Limb (tissue), 2 donors: Measurements from ENCODE around the gene ST8SIA5.

Source experiments
- DNase-seq, 2 donors: peaks; one replicate each; pipeline ENCODE4 v3.0.0-alpha.2; 2016; ENCODE audit errors: extremely low spot score in 2 of 2

ST8SIA5 gene

DNA sequence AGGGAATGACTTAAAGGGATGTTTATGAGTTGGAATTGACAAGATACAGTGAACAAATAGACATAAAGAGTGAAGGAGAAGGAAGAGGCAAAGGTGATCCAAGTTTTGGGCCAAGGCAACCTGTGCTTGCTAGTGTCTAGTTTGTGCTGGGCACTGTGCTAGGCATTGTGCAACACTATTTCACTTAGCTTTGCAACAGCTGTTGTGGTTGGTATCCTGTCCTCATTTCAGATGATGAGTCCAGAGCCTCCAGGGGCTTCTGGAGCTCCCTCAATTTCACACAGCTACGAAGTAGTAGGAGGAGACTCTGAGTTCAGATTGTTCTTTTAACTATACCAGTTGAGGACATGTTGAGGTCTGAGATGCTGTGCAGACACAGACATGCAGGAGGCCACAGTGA lies 81.7 kb downstream of the ST8SIA5 start:
- no peak for DNase-seq

DNA sequence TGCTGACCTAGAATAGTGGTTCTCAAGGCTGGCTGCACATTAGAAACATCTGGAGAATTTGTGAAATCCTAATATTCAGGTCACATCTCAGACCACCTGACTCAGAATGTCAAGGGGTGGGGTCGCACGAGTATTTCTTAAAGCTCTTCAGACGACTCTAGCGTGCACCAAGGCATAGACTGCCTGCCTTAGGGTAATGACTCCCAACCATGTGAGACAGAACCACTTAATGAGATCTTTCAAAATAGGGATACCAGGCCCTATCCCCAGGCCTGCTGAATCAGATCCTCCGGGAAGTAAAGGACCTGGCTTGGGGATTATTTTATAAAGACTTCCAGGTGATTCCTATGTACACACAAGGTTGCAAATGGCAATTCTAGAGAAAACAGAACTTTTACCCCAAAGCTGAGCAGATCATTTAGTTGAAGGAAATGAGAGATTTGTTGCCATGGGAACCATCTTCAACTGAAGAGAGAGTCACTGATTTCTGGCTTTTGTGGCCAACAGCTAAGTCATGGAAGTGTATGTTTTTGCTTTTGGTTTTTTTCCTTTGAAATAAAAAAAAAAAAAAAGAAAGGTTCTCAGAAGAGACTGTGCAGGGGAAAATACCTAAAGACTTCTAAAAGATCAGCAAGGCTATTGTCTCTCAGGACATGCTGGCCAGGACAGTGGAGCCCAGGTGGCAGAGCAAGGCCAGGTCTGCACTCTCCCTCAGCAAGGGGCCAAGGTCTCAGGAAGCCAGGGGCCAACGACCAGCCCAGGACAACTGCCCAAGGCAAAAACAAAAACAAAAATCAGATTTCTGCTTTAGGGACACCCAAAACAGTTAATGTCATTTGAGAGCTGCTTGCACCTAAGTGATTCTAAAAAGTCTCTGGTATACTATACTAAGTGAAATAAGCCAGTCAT lies 84.5 kb downstream of the ST8SIA5 start:
- no peak for DNase-seq

- DNase-seq, result no peak
Measured at GRCh38 chr18:46668694-46669093, 88.2 kb downstream of the ST8SIA5 start.

GRCh38 chr18:46668135-46668534 lies 88.7 kb downstream of the ST8SIA5 start:
- DNase-seq, result no peak

GRCh38 chr18:46663539-46663938 lies 93.3 kb downstream of the ST8SIA5 start:
- no peak for DNase-seq

GRCh38 chr18:46660957-46661749 lies 95.7 kb downstream of the ST8SIA5 start:
- peak; percentile 5 to 54 for DNase-seq

DNA sequence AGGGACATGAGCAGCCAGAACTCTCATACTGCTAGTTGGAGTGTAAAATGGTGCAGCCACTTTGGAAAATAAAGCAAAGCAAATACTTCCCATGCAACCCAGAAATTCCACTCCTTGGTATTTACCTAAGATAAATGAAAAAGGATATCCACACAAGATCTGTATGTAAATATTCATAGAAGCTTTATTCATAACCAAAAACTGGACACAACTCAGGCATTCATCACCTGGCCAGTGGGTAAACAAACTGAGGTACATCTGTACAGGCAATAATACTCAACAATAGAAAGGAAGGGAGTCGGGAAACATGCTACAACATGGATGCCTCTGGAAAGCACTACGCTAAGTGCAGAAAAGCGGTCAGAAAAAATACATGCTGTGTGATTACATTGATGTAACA lies 97.4 kb downstream of the ST8SIA5 start:
- no peak for DNase-seq

DNA sequence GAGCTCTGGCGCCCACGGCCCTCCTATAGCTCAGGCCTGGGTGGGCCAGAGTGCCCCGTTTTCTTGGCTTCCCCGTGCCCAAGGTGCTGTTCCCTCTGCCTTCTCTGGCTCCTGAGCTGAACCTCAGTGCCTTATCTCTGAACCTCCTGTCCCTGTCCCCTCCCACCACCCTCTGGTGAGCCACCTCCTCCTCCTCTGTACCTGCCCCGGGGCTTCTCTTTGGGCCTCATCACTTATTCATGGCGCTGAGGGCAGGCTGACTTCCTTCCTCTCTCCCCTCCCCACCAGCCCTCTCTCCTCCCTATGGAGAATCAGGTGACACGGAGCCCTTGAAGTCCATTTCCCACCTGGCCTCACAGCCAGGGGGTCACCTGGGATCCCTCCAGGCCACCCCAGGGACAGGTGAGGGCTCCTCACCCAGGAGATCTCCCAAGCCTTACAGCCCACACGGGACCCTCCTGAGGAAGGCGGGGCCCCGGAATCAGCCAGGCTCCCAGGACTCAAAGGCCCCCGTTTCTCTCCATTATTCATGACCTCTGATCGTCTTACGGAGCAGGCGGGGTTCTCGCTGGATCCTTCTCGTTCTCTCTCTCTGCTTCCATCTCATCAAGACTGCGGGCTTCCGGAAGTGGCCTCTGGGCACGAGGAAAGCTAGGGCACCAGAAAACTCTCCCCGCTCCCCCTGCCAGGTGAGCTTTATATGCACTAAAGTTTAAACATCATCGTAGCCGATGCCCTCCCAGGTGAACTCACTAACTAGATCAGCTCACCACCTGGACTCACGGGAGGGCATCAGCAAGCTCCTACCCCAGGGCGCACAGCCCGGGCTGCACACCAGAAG lies 99.5 kb downstream of the ST8SIA5 start, which contains the start of gene LOXHD1:
LOXHD1 (minus strand) TSS at position 106 of the 841 bp plus-strand sequence. CDS start 187 bp downstream, outside the sequence.
- no peak for DNase-seq

GRCh38 chr18:46656326-46657114 lies 100.3 kb downstream of the ST8SIA5 start:
- DNase-seq, result no peak

DNA sequence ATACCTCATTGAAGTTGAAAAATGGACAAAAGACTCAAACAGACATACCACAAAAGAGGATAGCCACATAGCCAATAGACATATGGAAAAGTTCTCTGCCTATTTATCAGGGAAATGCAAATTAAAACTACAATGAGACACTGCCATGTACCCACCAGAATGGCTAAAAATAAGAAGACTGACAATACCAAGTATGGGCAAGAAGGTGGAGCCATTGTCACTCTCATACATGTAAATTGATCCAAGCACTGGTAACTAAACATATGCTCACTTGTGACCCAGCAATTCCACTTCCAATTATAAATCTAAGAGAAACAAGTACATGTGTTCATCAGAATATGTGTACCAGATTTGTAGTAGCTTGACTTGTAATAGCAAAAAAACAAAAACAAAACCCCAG lies 104.5 kb downstream of the ST8SIA5 start:
- DNase-seq, result no peak

GRCh38 chr18:46650681-46651080 lies 106.2 kb downstream of the ST8SIA5 start:
- no peak for DNase-seq

- no peak for DNase-seq
Measured at GRCh38 chr18:46649071-46649862, 107.6 kb downstream of the ST8SIA5 start.

DNA sequence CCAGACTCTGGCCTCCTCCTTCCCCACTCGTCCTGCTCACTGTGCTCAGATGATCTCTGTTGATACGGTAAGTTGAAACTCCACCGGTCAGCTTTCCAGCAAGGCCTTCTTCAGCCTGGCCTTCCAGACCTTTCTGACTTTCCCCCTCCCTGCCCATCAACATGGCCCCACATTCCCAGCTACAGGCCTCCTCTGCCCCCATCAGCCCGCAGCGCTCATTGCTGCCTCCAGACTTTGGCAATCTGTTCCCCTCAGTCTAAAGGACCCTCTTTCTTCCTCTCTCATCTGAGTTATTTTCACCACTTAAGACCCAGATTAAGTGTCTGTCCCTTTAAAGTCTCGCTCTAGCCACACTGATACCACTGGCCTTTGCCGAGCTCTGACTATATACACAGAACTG lies 110.4 kb downstream of the ST8SIA5 start:
- DNase-seq, result no peak

- no peak for DNase-seq
Measured at GRCh38 chr18:46642561-46642960, 114.3 kb downstream of the ST8SIA5 start.

DNA sequence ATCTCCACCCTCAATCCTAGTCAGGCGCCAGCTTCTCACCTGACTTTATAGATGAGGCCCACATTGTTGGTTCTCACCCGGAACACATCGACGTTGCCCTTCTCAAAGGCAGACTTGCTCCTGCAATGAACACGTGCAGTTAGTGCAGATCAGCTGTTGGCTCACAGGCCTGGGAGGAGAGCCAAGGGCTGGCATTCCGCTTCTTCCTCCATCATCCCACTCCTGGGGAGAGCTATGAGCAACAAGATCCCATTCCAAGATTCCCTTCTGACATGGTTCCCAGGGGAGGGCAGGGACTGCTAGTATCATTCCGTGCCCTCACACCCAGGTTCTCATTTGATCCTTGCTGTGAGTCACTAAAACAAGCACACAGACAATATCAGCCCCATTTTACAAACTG lies 114.9 kb downstream of the ST8SIA5 start:
- DNase-seq, result no peak

DNA sequence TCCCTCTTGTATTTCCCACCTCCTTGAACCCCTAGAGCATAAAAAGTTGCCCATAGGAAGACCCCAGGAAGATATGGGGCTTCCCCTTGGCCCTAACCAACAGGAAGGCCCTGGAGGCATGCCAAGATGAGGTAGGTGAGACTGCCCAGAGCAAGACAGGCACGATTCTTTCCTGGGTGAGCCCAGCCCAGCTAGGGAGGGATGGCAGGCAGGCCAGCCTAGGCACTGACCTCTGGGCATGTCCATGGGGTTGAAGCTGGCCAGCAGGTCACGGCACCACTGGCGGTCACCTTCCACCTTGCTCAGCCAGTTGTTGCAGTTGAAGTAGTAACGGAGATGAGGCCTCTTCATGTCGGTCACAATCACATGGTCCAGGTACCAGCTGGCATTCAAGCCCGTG lies 117.5 kb downstream of the ST8SIA5 start:
- DNase-seq, result no peak

DNA sequence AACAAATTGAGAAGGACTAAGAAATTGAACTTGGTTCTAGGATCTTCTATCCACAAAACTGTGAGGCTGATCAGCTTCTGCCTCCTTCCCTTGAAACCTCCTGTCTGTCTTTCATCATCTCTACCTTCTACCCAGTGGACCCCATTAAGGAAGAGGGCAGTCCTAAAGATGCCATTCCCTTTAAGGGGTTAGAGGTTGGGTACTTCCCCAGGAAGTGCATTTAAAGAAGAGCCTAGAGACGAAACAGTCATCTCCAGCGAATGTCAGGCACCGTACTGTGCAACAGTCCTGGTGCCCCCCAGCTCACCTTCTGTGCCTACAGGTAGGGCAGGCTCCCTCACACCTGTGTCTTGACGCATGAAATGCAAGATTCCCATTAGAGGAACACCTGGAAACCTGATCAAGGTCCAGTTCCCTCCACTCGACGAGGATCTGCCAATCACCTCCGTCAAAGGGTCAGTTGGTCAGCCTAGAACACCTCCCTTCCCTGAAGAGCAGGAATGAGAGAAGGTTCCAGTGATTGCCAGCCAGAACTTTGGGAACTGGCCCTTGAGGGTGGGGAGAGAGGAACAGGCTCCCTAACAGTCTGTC lies 120.7 kb downstream of the ST8SIA5 start:
- DNase-seq, result no peak

DNA sequence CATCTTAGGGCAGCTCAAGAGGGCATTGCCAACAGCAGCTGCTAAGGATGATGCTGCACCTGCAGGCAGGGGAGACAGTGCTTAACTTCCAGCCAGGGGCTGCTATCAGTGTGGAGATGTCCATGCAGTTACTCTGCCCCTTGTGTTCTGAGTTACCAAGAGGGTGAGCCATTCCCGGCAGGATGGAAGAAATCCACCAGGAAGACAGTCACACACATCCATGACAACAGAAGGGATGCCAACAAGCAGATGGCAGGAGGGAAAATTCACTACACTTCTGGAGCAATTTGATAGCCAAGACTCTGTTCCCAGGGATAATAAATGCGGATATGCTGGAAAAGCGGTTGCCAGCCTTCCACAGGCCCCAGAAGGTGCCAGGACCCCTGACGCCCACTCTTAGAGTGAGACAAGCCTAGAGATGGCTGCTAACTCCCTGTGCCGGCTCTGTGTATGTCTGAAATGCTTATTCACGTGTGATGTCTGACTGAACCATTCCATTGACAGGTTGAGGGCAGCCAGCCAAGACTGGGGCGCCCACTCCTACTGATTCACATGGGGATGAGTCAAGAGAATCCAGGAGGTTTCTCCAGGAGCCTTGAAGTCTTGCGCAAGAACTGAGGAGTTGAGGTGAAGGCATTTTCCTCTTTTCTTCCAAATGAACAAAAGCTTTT lies 124.3 kb downstream of the ST8SIA5 start:
- DNase-seq, result no peak

DNA sequence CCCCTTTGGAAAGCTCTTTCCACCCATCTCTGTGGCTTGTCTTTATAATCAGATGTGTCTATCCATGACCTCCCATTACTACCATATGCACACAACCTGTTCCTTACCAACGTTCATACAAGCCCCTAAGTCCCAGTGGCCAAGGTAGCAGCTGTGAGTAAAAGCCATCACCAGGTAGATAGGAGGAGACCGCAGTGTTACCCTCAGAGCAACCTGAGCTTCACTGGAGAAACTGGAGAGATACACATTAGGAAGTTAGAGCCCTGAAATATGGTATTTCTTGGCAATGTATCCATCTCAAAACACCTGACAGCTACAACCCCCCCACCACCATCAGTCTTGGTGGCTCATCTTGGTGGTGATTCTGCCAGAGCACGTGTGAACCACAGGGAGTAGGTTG lies 125.9 kb downstream of the ST8SIA5 start:
- DNase-seq, result no peak
